Measurements from ENCODE around the gene RNF222. TPM values are rescaled to one million over a fixed set of nuclear protein-coding genes. Genes with fewer than 3 reads are reported as not detected.

Gene RNF222
- total RNA-seq, 3 donors from 2014 or later, result not detected

GRCh38 chr17:8369944-8370343, 27.7 kb downstream of the RNF222 start:
- no peak for ATAC-seq
- no peak for TF ChIP-seq CTCF (IDR thresholded peaks at IDR 0.05)
- Histone ChIP-seq H3K9me3 (no peaks in the 10 kb centered on the region), H3K4me3 (no peak overlapping the region), H3K36me3 (ENCODE audit: low read depth) (no peaks in the 10 kb centered on the region), H3K4me1 (ENCODE audit: low read depth) (no peaks in the 10 kb centered on the region)
- intact Hi-C loops (cut with DNase I, micrococcal nuclease), result no loop called here
- no peak for DNase-seq

GRCh38 chr17:8368193-8368592, 29.4 kb downstream of the RNF222 start:
- TF ChIP-seq CTCF (IDR thresholded peaks at IDR 0.05), result no peak
- DNase-seq (no peak), ATAC-seq (no peak)
- intact Hi-C loops (cut with DNase I, micrococcal nuclease), result no loop called here
- H3K4me3 ChIP-seq, result no peak overlapping the region
- H3K36me3 ChIP-seq (ENCODE audit: low read depth), result no peaks in the 10 kb centered on the region
- no peaks in the 10 kb centered on the region for H3K9me3 ChIP-seq
- H3K4me1 ChIP-seq (ENCODE audit: low read depth), result no peaks in the 10 kb centered on the region

GRCh38 chr17:8366231-8366630, 31.4 kb downstream of the RNF222 start:
- no peak for ATAC-seq
- intact Hi-C loops (cut with DNase I, micrococcal nuclease), result no loop called here
- H3K4me1 ChIP-seq (ENCODE audit: low read depth), result no peaks in the 10 kb centered on the region

GRCh38 chr17:8365143-8365542, 32.5 kb downstream of the RNF222 start:
- DNase-seq, result no peak
- Histone ChIP-seq H3K4me3 (no peak overlapping the region), H3K9me3 (no peaks in the 10 kb centered on the region), H3K36me3 (ENCODE audit: low read depth) (no peaks in the 10 kb centered on the region), H3K4me1 (ENCODE audit: low read depth) (no peaks in the 10 kb centered on the region)
- intact Hi-C loops (cut with DNase I, micrococcal nuclease), result no loop called here
- TF ChIP-seq CTCF (IDR thresholded peaks at IDR 0.05), result no peak
- no peak for ATAC-seq

More at GRCh38 chr17:8366231-8366630, 31.4 kb downstream of the RNF222 start:
- TF ChIP-seq CTCF (IDR thresholded peaks at IDR 0.05), result no peak
- no peak for DNase-seq
- no peak overlapping the region for H3K4me3 ChIP-seq
- H3K36me3 ChIP-seq (ENCODE audit: low read depth), result no peaks in the 10 kb centered on the region
- no peaks in the 10 kb centered on the region for H3K9me3 ChIP-seq

GRCh38 chr17:8362651-8363332, 34.8 kb downstream of the RNF222 start:
- ATAC-seq (no peak), DNase-seq (no peak)
- Histone ChIP-seq H3K4me3 (no peak overlapping the region), H3K36me3 (ENCODE audit: low read depth) (no peaks in the 10 kb centered on the region), H3K4me1 (ENCODE audit: low read depth) (no peaks in the 10 kb centered on the region), H3K9me3 (no peaks in the 10 kb centered on the region)
- intact Hi-C loops (cut with DNase I, micrococcal nuclease), result no loop called here
- TF ChIP-seq CTCF (IDR thresholded peaks at IDR 0.05), result no peak

- intact Hi-C loops (cut with DNase I, micrococcal nuclease), result no loop called here
- Histone ChIP-seq H3K36me3 (ENCODE audit: low read depth) (no peaks in the 10 kb centered on the region), H3K9me3 (no peaks in the 10 kb centered on the region), H3K4me1 (ENCODE audit: low read depth) (no peaks in the 10 kb centered on the region), H3K4me3 (no peak overlapping the region)
- TF ChIP-seq CTCF (IDR thresholded peaks at IDR 0.05), result no peak
- no peak for ATAC-seq
- DNase-seq, result no peak
Observed at GRCh38 chr17:8360751-8361150, 36.9 kb downstream of the RNF222 start.

All from mucosa of descending colon (tissue), 3 donors.